Activated T-helper 1 cell treated with anti-CD3 and anti-CD28 coated beads, Interleukin-12 subunit alpha, Interleukin-12 subunit beta, Interleukin-2, Interleukin-4 antibody, amounts not matched to agents 30 ng/mL and 10 ng/mL and 1 ng/mL, durations not matched to agents 14 hours and 24 hours and 36 hours (primary cell): ENCODE measurements around the gene ARL17B. TPM values are rescaled to one million over a fixed set of nuclear protein-coding genes. Genes with fewer than 3 reads are reported as not detected.
"Not testable (repeated sequence)": the region's sequence is repeated elsewhere in the genome, so short reads cannot be mapped to it uniquely, and the experiment has no call there.

Experiments
- DNase-seq: peaks from one replicate; pipeline ENCODE4 v3.0.0; 2021; ENCODE audit warnings: low spot score
- H3K27ac Mint-ChIP-seq: one replicate; pipeline ENCODE4 v1.8.0; 2021; ENCODE audit warnings: mild to moderate bottlenecking, mixed read lengths
- H3K27me3 Mint-ChIP-seq: one replicate; pipeline ENCODE4 v1.8.0; 2022; ENCODE audit warnings: mild to moderate bottlenecking, moderate library complexity, mixed read lengths; ENCODE audit not compliant: insufficient read depth
- H3K36me3 Mint-ChIP-seq: one replicate; pipeline ENCODE4 v1.8.0; 2021; ENCODE audit warnings: low read depth, mixed read lengths
- H3K4me1 Mint-ChIP-seq: one replicate; pipeline ENCODE4 v1.8.0; 2021; ENCODE audit warnings: low read depth, mixed read lengths
- H3K4me3 Mint-ChIP-seq: one replicate; pipeline ENCODE4 v1.8.0; 2021; ENCODE audit warnings: mild to moderate bottlenecking, moderate library complexity, mixed read lengths
- H3K9me3 Mint-ChIP-seq: one replicate; pipeline ENCODE4 v1.8.0; 2021; ENCODE audit warnings: mixed read lengths
- intact Hi-C: fragments of 100-400 bp; cut with micrococcal nuclease; formaldehyde crosslinking; loops from one replicate; pipeline ENCODE4 v1.15.1; 2024
- total RNA-seq: library from RNA; stranded (reverse); gene quantifications from 2 replicates; pipeline ENCODE4 v1.2.3, GENCODE V29; 2022

The ARL17B gene
- total RNA-seq, 1 donor from 2014 or later: 16.3 TPM

- H3K9me3 Mint-ChIP-seq, H3K4me3 Mint-ChIP-seq, H3K36me3 Mint-ChIP-seq, H3K27ac Mint-ChIP-seq, H3K27me3 Mint-ChIP-seq, intact Hi-C loops, DNase-seq: not testable (repeated sequence)
- H3K4me1 Mint-ChIP-seq: peaks cover 20% of the 10 kb centered on the region
Measured at GRCh38 chr17:46282635-46283034, 78.9 kb downstream of the ARL17B start.

DNA sequence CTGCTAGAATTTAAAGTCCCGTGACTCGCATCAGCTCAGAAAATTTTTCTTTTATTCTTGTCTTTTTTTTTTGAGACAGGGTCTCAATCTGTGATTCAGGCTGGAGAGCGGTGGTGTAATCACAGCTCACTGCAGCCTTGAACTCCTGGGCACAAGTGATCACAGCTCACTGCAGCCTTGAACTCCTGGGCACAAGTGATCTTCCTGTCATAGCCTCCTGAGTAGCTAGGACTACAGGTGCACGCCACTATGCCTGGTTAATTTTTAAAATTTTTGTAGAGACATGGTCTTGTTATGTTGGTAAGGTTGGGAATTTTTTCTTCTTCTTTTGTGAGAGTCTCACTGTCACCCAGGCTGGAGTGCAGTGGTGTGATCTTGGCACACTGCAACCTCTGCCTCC, 80.2 kb downstream of the ARL17B start:
- H3K27ac Mint-ChIP-seq, H3K9me3 Mint-ChIP-seq, intact Hi-C loops, H3K36me3 Mint-ChIP-seq, DNase-seq, H3K4me3 Mint-ChIP-seq: not testable (repeated sequence)
- Mint-ChIP-seq H3K4me1 (peaks cover 12% of the 10 kb centered on the region), H3K27me3 (peaks cover 14% of the 10 kb centered on the region)

GRCh38 chr17:46276728-46277479, 84.7 kb downstream of the ARL17B start:
- H3K36me3 Mint-ChIP-seq, DNase-seq, intact Hi-C loops, H3K27ac Mint-ChIP-seq, H3K4me3 Mint-ChIP-seq, H3K4me1 Mint-ChIP-seq, H3K9me3 Mint-ChIP-seq: not testable (repeated sequence)
- peaks cover 41% of the 10 kb centered on the region for H3K27me3 Mint-ChIP-seq

DNA sequence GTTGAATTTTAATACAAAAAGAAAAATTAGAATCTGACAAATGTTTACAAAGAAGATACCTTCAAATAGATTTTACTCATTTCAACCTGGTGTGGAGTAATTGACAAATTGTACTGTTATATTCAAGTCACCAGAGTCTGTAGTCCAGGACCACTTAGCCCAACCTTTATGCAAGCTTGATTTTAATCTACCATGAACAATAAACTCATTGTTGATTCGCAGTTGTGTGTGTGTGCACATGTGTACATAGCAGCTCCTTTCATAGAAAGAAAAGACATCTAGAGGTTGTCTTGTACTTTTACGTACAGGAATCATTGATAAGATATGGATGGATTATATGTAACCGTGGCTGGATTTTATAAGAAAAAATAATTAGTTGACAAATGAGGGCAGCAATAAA, 87.3 kb downstream of the ARL17B start:
- no peaks in the 10 kb centered on the region for H3K4me1 Mint-ChIP-seq
- peaks cover 58% of the 10 kb centered on the region for H3K27me3 Mint-ChIP-seq
- no peaks in the 10 kb centered on the region for H3K9me3 Mint-ChIP-seq
- H3K36me3 Mint-ChIP-seq: peaks cover 1% of the 10 kb centered on the region
- H3K27ac Mint-ChIP-seq: no peak overlapping the region
- intact Hi-C loops: no loop called here
- H3K4me3 Mint-ChIP-seq: no peak overlapping the region
- DNase-seq: no peak

- Mint-ChIP-seq H3K9me3 (no peaks in the 10 kb centered on the region), H3K27ac (no peak overlapping the region), H3K4me3 (no peak overlapping the region), H3K27me3 (peaks cover 62% of the 10 kb centered on the region), H3K36me3 (peaks cover 1% of the 10 kb centered on the region), H3K4me1 (no peaks in the 10 kb centered on the region)
- intact Hi-C loops: no loop called here
- no peak for DNase-seq
Measured at GRCh38 chr17:46273541-46274236, 87.9 kb downstream of the ARL17B start.

DNA sequence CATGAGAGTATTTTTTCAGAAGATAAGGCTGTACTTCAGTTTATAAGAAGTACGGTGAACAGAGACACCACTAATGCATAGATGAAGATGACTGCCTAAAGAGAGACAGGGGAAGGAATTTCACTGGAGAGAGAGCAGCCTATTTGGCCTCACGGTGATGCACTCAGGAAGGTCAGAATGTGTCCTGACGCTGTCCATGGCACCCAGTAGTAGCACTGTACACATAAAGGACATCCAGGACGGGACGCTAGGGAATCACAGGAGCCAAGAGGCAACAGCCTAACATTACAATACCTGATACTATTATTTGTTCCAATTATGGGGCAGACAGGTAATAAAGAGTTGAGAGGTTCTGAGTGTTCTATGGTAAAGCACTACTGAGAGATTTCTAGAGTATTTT, 91.5 kb downstream of the ARL17B start:
- no peak overlapping the region for H3K4me3 Mint-ChIP-seq
- H3K4me1 Mint-ChIP-seq: peaks cover 28% of the 10 kb centered on the region
- intact Hi-C loops: no loop called here
- no peak overlapping the region for H3K27ac Mint-ChIP-seq
- DNase-seq: no peak
- peaks cover 65% of the 10 kb centered on the region for H3K27me3 Mint-ChIP-seq
- peaks cover 7% of the 10 kb centered on the region for H3K36me3 Mint-ChIP-seq
- H3K9me3 Mint-ChIP-seq: no peaks in the 10 kb centered on the region

DNA sequence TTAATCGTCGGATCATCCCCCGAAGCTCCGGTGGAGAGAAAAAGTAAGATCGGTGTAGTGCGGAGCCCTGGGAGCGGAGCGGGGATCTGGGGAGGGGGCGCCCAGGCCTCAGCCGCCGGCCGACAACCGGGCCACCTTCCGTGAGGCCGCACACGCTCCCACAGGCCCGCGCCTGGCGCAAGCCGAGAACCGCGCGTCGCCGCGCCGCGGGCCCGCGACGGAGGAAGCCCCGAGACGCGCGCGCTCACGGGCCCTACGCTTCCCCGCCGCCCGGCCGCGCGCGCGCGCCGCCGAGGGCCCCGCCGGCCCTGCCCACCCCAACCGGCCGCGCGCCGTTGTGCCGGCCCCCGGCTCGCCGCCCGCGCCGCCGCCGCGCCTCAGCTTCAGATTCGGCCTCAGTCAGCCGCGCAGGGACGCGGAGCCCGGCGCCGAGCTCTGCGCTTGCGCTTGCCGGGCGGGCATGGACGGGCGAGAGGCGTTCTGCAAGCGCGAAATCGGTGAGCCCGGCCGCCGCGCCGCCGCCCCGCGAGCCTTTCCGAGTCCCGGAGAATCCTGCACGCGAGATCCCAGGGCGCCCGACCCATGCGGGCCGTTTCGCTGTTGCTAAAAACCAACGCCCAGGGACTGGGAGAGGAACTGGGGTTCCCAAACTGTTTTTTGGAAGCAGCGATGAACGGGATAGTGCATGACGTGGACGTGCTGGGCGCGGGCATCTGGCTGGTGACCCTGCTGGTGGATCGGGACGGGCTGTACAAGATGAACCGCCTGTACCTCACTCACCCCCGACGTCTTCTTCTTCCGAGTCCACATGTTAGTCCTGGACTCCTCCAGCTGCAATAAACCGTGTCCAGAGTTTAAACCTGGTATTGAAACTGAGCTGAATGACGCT, 94.7 kb downstream of the ARL17B start:
- Mint-ChIP-seq H3K27ac (peak overlapping the region; percentile 88), H3K9me3 (no peaks in the 10 kb centered on the region), H3K4me3 (peak overlapping the region; percentile 92), H3K36me3 (peaks cover 7% of the 10 kb centered on the region), H3K27me3 (peaks cover 50% of the 10 kb centered on the region), H3K4me1 (peaks cover 39% of the 10 kb centered on the region)
- DNase-seq: peak; percentile 86
- intact Hi-C loops: loop anchor here (2.0 to 10.0 kb wide), 4 partner anchors 72 to 682 kb away; partner anchors contain the start of gene MAPT

DNA sequence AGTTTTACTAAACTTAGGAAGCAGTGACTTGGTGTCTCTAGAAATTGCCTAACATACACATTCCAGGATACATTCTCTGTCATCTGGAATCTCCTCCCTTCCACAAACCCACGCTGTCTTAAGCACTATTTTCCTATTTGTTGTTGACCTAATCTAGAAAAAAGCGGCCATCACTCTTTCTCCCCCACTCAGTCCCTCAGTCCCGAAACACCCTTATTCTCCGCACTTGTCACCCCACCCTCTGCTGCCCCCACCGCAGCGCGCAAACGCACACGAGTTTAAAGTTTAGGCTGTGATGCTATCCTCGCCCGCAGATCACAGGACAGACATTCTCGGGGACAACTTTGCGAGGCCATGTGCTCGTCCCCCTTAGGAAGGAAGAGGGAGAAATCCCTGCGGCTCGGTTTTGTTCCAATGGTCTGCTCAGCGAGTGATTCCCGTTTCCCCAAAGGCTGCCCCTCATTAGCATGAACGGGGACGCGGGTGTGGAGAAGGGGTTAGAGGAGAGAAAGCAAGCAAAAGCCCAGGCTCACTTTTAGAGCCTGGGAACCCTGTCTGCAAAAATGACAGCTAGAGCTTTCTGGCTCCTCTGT, 95.4 kb downstream of the ARL17B start:
- not testable (repeated sequence) for H3K9me3 Mint-ChIP-seq, H3K36me3 Mint-ChIP-seq, DNase-seq
- Mint-ChIP-seq H3K27me3 (peaks cover 48% of the 10 kb centered on the region), H3K4me3 (peak overlapping the region; percentile 82), H3K27ac (peak overlapping the region; percentile 88), H3K4me1 (peaks cover 39% of the 10 kb centered on the region)
- intact Hi-C loops: loop anchor here (2.0 to 10.0 kb wide), 4 partner anchors 71 to 681 kb away; partner anchors contain the start of gene MAPT

DNA sequence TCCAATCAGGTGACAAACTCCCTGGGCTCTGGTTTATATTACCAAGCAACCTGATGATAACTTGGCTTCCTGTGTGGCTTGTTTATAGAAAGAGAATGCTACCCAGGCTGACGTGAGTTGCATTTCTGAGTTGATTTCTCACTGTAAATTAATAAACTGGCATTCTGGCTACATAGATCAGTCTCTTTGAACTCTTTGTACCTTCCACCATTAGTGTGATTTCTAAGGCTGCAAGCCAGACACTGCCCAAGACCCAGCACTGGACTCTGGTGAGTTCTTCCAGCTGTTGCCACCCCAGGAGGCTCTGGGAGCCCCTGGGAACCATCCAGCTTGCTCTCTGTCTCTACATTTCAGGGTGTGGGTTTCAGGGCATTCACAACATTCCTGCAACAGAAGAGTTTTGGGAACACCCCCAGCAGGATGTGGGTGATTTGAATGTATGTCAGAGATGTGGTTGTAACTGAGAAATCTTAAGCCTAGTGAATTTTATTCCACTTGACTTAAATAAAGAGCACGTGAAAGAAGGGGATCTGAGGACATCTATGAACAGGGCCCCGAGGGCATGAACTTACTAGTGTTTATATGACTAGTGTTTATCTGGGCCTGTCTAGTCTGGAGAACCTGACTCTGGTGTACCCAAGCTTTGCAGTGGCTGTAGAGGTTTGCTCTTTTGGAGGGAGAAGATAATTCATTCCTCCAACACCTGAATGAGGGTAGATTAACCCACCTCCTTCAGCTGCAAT, 96.9 kb downstream of the ARL17B start:
- Mint-ChIP-seq H3K4me3 (peak overlapping the region; percentile 16), H3K4me1 (peaks cover 39% of the 10 kb centered on the region), H3K27me3 (peaks cover 40% of the 10 kb centered on the region), H3K9me3 (no peaks in the 10 kb centered on the region), H3K36me3 (peaks cover 7% of the 10 kb centered on the region), H3K27ac (peak overlapping the region; percentile 25)
- intact Hi-C loops: loop anchor here (10.0 kb wide), 3 partner anchors 370 to 680 kb away; partner anchors contain the start of gene MAPT
- no peak for DNase-seq

- Mint-ChIP-seq H3K27ac (no peak overlapping the region), H3K4me3 (no peak overlapping the region), H3K9me3 (no peaks in the 10 kb centered on the region), H3K36me3 (peaks cover 3% of the 10 kb centered on the region), H3K4me1 (peaks cover 27% of the 10 kb centered on the region), H3K27me3 (peaks cover 31% of the 10 kb centered on the region)
- no peak for DNase-seq
- intact Hi-C loops: loop anchor here (10.0 kb wide), 3 partner anchors 367 to 677 kb away; partner anchors contain the start of gene MAPT
Measured at GRCh38 chr17:46262271-46262670, 99.3 kb downstream of the ARL17B start.

- H3K4me3 Mint-ChIP-seq: peak overlapping the region; percentile 79
- not testable (repeated sequence) for H3K9me3 Mint-ChIP-seq, H3K36me3 Mint-ChIP-seq, DNase-seq, H3K27ac Mint-ChIP-seq
- H3K4me1 Mint-ChIP-seq: peaks cover 12% of the 10 kb centered on the region
- peaks cover 26% of the 10 kb centered on the region for H3K27me3 Mint-ChIP-seq
- intact Hi-C loops: loop anchor here (10.0 kb wide), 3 partner anchors 365 to 675 kb away; partner anchors contain the start of gene MAPT
Measured at GRCh38 chr17:46259845-46260661, 101.5 kb downstream of the ARL17B start.
